Hematopoietic multipotent progenitor cell treated with erythropoietin and hydrocortisone succinate and interleukin-3 and kit ligand, for 8 days (in vitro differentiated cells): ENCODE measurements around the gene NELFE.
A peak's percentile ranks its signal among the peaks of the same experiment; 100 is the strongest.
"Not testable (repeated sequence)": the region's sequence is repeated elsewhere in the genome, so short reads cannot be mapped to it uniquely, and the experiment has no call there.

Source experiments
- DNase-seq: peaks from one replicate; pipeline ENCODE4 v3.0.0-alpha.2; 2015

The NELFE gene, protein sequence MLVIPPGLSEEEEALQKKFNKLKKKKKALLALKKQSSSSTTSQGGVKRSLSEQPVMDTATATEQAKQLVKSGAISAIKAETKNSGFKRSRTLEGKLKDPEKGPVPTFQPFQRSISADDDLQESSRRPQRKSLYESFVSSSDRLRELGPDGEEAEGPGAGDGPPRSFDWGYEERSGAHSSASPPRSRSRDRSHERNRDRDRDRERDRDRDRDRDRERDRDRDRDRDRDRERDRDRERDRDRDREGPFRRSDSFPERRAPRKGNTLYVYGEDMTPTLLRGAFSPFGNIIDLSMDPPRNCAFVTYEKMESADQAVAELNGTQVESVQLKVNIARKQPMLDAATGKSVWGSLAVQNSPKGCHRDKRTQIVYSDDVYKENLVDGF

GRCh38 chr6:31958741-31959739 lies at the start of gene NELFE, which contains the start of gene SKIC2:
Gene NELFE (minus strand): TSS chr6:31958971. CDS start chr6:31958446, 525 bp downstream.
Gene SKIC2 (plus strand): TSS chr6:31959175. CDS start chr6:31959193, 18 bp downstream.
- DNase-seq = peak; percentile 98

- not testable (repeated sequence) for DNase-seq
These were observed 49.3 kb upstream of the NELFE start for GRCh38 chr6:32008037-32008436.

DNA sequence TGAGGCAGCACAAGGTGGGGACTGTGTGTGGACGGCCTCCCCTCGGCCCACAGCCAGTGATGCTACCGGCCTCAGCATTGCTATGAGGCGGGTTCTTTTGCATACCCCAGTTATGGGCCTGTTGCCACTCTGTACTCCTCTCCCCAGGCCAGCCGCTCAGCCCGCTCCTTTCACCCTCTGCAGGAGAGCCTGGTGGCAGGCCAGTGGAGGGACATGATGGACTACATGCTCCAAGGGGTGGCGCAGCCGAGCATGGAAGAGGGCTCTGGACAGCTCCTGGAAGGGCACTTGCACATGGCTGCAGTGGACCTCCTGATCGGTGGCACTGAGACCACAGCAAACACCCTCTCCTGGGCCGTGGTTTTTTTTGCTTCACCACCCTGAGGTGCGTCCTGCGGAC lies 48.3 kb upstream of the NELFE start:
- DNase-seq = not testable (repeated sequence)

GRCh38 chr6:32005991-32006529 lies 47.3 kb upstream of the NELFE start:
- DNase-seq = not testable (repeated sequence)

DNA sequence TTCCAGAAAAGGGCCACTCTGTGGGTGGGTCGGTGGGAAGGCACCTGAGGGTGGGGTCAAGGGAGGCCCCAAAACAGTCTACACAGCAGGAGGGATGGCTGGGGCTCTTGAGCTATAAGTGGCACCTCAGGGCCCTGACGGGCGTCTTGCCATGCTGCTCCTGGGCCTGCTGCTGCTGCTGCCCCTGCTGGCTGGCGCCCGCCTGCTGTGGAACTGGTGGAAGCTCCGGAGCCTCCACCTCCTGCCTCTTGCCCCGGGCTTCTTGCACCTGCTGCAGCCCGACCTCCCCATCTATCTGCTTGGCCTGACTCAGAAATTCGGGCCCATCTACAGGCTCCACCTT lies 46.7 kb upstream of the NELFE start:
- not testable (repeated sequence) for DNase-seq

GRCh38 chr6:32004864-32005537 lies 46.2 kb upstream of the NELFE start:
- DNase-seq = not testable (repeated sequence)

DNA sequence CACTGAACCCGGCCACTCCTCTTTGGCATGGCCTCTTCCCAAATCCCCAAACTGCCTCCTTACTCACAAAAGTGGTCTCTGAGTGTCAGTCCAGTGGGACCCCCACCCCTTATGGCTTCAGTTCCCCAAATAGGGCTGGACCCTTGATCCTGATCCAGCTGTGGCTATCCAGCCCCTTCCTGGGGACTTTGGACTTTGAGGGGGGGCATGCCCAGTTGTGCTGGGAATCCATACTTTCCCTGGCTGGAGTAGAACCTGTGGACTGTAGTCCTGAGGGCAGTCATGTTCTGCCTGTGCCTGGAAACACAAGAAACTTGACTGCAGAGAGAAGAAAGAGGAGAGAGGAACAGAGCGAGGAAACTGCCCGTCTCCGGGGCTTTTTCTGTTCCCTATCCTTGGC lies 45.6 kb upstream of the NELFE start:
- not testable (repeated sequence) for DNase-seq

- DNase-seq = not testable (repeated sequence)
These were observed 44.5 kb upstream of the NELFE start for GRCh38 chr6:32003301-32003700.

DNA sequence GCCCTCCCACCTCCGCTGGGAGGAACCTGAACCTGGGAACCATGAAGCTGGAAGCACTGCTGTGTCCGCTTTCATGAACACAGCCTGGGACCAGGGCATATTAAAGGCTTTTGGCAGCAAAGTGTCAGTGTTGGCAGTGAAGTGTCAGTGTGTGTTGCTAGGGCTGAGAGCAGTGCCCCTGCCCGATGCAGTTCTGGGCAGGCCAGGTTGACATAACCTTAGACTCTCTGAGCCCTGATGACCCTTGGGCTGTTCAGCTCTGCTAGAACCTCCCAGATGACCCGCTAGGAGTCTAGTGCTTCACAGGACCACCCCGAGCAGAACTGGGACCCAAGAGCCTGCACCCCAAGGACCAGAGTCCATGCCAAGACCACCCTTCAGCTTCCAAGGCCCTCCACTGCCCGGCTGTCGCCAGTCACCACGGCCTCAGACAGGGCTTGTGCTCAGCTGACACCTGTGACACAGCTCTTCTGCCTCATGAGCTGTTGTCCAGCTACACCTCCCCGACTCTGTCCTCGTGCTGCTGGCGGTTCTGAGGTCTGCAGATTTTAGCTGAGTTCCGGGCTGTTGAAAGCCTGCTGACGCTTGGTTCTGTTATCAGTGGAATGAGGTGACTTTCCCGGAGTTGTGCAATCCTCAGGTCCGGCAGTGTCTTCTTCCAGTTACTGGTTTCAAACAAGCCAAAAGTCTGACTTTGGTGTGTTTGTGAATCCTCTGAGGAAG lies 43.9 kb upstream of the NELFE start:
- not testable (repeated sequence) for DNase-seq

DNA sequence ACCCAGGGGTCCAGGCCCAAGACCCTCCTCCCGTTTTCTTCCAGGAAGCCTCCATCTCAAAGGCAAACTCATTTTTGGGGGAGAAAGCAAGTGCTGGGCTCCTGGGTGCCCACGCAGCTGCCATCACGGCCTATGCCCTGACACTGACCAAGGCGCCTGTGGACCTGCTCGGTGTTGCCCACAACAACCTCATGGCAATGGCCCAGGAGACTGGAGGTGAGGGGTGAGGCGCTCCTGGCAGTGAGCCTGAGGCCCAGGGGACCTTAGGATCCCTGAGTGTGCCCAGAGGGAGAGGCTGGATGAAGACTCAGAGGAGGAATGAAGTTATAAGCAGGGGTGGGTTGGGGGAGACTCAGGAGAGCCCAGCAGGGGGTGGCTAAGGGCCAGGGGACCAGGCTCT lies 37.6 kb upstream of the NELFE start:
- not testable (repeated sequence) for DNase-seq

- DNase-seq = not testable (repeated sequence)
These were observed 35.6 kb upstream of the NELFE start for GRCh38 chr6:31994421-31994820.

- not testable (repeated sequence) for DNase-seq
These were observed 30.6 kb upstream of the NELFE start for GRCh38 chr6:31989363-31989762.

DNA sequence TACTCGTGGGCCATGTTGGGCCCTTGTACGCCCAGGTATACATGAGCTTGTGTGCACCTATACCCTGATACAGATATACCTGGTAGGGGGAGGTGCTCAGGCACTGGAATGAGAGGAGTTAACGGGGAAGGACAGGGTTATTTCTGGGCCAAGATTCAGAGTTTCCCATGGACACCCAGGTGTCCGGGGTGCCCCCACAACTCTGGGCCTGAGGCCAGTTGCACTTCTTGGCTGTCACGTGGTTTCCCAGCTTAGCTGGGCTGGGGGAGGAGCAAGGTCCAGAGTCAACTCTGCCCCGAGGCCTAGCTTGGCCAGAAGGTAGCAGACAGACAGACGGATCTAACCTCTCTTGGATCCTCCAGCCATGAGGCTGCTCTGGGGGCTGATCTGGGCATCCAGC lies 23.0 kb upstream of the NELFE start, which contains the start of gene C4A:
C4A (plus strand) TSS at position 314 of the 400 bp plus-strand sequence; CDS start at position 365, 51 bp downstream.
- DNase-seq = not testable (repeated sequence)

DNA sequence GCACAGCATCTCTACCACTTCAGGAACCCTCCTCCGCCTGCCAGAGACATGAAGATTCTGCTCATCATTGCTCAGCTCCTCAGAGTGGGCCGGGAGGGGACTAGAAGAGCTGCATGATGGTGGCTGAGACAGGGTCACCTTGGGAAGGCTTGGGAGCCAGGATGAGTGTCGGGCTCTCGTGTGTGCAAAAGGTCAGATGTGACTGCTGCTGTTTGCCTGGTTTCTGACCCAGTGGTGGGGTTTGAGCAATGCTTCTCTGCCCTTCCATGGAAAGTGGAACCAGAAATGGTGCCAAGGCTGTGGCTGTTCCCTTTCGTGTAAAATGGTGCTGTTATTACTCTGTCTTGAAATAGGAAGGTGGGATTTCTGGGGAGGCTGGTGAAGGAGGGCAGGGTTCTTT lies 22.2 kb upstream of the NELFE start:
- not testable (repeated sequence) for DNase-seq

- DNase-seq = not testable (repeated sequence)
These were observed 21.6 kb upstream of the NELFE start for GRCh38 chr6:31980195-31980876.

- DNase-seq = peak; percentile 30
These were observed 20.6 kb upstream of the NELFE start for GRCh38 chr6:31979238-31979898.

GRCh38 chr6:31978831-31979230 lies 20.1 kb upstream of the NELFE start:
- DNase-seq = no peak

DNA sequence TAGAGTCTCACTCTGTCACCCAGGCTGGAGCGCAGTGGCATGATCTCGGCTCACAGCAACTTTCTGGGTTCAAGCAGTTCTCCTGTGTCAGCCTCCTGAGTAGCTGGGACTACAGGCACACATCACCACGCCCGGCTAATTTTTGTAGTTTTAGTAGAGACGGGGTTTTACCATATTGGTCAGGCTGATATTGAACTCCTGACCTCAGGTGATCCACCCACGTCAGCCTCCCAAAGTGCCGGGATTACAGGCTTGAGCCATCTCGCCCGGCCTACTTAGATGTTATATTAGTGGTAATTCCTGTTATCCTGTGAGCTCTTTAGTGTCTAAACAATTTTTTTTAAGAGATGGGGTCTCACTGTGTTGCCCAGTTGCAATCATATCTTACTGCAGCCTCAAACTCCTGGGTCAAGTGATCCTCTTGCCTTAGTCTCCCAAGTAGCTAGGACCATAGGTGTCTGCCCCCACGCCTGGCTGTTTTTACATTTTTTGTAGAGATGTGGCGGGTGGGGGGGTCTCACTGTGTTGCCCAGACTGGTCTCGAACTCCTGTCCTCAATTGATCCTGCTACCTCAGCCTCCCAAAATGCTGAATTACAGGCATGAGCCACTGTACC lies 19.2 kb upstream of the NELFE start:
- DNase-seq = no peak

DNA sequence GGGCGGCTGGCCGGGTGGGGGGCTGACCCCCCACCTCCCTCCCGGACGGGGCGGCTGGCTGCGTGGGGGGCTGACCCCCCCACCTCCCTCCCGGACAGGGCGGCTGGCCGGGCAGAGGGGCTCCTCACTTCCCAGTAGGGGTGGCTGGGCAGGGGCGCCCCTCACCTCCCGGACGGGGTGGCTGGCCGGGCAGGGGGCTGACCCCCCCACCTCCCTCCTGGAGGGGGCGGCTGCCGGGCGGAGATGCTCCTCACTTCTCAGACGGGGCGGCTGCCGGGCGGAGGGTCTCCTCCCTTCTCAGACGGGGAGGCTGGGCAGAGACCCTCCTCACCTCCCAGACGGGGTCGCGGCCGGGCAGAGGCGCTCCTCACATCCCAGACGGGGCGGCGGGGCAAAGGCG lies 17.3 kb upstream of the NELFE start:
- not testable (repeated sequence) for DNase-seq
